Measurements from ENCODE around the gene IL4R.

DNA sequence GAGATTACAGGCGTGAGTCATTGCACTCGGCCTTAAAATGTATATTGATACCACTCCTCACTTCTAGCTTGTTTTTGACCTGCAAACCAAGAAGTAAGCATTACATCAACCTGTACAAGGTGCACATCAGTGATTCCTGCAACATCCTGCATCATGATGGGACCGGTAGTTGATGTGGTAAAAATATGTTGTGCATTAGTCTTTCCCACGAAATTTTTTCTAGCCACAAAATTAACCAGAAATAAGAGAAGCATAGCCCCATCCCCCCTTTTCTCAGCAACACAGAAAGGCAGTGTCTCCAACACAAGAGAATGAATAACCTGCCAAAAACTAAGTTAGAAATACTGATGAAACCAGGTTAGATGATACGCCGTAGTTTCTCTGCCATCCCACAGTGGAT is 24.1 kb upstream of the IL4R start:
- TF ChIP-seq, protein P1, sequence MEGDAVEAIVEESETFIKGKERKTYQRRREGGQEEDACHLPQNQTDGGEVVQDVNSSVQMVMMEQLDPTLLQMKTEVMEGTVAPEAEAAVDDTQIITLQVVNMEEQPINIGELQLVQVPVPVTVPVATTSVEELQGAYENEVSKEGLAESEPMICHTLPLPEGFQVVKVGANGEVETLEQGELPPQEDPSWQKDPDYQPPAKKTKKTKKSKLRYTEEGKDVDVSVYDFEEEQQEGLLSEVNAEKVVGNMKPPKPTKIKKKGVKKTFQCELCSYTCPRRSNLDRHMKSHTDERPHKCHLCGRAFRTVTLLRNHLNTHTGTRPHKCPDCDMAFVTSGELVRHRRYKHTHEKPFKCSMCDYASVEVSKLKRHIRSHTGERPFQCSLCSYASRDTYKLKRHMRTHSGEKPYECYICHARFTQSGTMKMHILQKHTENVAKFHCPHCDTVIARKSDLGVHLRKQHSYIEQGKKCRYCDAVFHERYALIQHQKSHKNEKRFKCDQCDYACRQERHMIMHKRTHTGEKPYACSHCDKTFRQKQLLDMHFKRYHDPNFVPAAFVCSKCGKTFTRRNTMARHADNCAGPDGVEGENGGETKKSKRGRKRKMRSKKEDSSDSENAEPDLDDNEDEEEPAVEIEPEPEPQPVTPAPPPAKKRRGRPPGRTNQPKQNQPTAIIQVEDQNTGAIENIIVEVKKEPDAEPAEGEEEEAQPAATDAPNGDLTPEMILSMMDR (IDR thresholded peaks at IDR 0.05), result no peak
- TF ChIP-seq POLR2AphosphoS5 (IDR thresholded peaks at IDR 0.05), result no peak
